ENCODE data around the gene CCNY.
A peak's percentile ranks its signal among the peaks of the same experiment; 100 is the strongest.
"Not testable (repeated sequence)": the region's sequence is repeated elsewhere in the genome, so short reads cannot be mapped to it uniquely, and the experiment has no call there.

Gene CCNY

GRCh38 chr10:35335133-35336083, 901 bp upstream of the CCNY start:
- DNase-seq, result peak; percentile 37 to 46

GRCh38 chr10:35336921-35337823, 863 bp downstream of the CCNY start:
- DNase-seq, result peak; percentile 43 to 48

GRCh38 chr10:35339942-35340341, 3.6 kb downstream of the CCNY start:
- DNase-seq, result peak in 1 of 2 donors; percentile 12

- DNase-seq, result peak in 1 of 2 donors; percentile 15
Measured at GRCh38 chr10:35340975-35341374, 4.7 kb downstream of the CCNY start.

- DNase-seq, result no peak
Measured at GRCh38 chr10:35341521-35341920, 5.2 kb downstream of the CCNY start.

- no peak for DNase-seq
Measured at GRCh38 chr10:35342183-35342753, 6.0 kb downstream of the CCNY start.

- no peak for DNase-seq
Measured at GRCh38 chr10:35343739-35344138, 7.4 kb downstream of the CCNY start.

- no peak for DNase-seq
Measured at GRCh38 chr10:35345383-35345742, 9.1 kb downstream of the CCNY start.

GRCh38 chr10:35346248-35346647, 9.9 kb downstream of the CCNY start:
- DNase-seq, result no peak

GRCh38 chr10:35347121-35347562, 10.8 kb downstream of the CCNY start:
- DNase-seq, result no peak

- no peak for DNase-seq
Measured at GRCh38 chr10:35347899-35348608, 11.7 kb downstream of the CCNY start.

- DNase-seq, result no peak
Measured at GRCh38 chr10:35348609-35349388, 12.5 kb downstream of the CCNY start.

GRCh38 chr10:35349389-35349915, 13.1 kb downstream of the CCNY start:
- DNase-seq, result no peak

- DNase-seq, result no peak
Measured at GRCh38 chr10:35351021-35351420, 14.7 kb downstream of the CCNY start.

GRCh38 chr10:35352097-35352496, 15.8 kb downstream of the CCNY start:
- DNase-seq, result no peak

- DNase-seq, result peak in 1 of 2 donors; percentile 19
Measured at GRCh38 chr10:35352512-35352911, 16.2 kb downstream of the CCNY start.

- DNase-seq, result no peak
Measured at GRCh38 chr10:35353395-35353794, 17.1 kb downstream of the CCNY start.

- DNase-seq, result no peak
Measured at GRCh38 chr10:35353805-35354204, 17.5 kb downstream of the CCNY start.

GRCh38 chr10:35354257-35354656, 17.9 kb downstream of the CCNY start:
- not testable (repeated sequence) for DNase-seq

- DNase-seq, result peak; percentile 39 to 45
Measured at GRCh38 chr10:35355971-35356724, 19.8 kb downstream of the CCNY start.

GRCh38 chr10:35356725-35357092, 20.4 kb downstream of the CCNY start:
- DNase-seq, result no peak
